ENCODE data around the gene PNPLA3.

The PNPLA3 gene

DNA sequence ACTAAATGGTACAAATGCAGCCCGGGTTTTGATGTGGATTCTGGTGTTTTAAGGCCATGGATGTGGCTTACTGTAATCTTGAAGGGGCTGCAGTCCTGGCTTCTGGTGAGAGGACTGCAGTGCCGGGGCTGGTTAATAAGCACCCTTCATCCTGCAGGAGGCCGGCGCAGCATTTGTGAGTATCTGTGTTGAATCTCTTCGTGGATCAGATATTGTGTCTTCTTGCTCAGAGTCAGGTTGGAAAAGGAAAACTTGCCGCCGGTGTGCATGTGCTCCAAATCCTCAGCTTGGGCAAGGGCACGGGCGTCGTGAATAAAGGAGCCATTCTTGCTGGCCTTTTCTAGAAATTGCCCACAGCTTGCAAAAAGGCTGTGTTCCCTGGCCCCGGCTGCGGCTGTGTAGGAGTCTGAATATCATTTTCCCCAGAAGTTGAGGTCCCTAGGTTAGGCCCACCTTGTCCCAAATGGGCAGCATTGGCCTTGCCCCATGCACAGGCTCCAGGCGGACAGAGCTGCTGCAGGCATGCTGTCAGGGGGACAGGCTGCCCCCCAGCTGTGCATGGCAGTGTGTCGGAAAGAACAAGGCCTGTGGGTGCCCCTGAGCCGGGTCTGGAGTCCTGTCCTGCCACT is 71.6 kb downstream of the PNPLA3 start:
- no peak for DNase-seq

DNA sequence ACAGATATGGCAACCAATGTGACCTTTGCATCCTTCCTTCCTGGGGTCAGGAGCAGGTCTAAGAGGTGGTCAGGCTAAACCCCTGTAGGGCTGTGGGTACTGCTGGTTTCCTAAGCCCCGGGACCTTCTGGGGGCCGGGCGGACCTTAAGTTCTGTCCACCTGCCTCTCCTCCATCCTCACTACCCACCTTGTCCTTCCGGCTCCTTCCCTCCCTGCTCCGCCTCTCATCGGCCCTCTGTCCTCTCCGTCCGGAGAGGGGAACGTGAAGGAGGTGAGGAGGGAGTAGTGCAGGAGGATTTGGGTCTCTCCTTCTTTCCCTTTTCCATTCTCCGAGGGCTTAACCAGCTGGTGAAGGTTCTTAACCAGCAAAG is 72.2 kb downstream of the PNPLA3 start:
- no peak for DNase-seq

DNA sequence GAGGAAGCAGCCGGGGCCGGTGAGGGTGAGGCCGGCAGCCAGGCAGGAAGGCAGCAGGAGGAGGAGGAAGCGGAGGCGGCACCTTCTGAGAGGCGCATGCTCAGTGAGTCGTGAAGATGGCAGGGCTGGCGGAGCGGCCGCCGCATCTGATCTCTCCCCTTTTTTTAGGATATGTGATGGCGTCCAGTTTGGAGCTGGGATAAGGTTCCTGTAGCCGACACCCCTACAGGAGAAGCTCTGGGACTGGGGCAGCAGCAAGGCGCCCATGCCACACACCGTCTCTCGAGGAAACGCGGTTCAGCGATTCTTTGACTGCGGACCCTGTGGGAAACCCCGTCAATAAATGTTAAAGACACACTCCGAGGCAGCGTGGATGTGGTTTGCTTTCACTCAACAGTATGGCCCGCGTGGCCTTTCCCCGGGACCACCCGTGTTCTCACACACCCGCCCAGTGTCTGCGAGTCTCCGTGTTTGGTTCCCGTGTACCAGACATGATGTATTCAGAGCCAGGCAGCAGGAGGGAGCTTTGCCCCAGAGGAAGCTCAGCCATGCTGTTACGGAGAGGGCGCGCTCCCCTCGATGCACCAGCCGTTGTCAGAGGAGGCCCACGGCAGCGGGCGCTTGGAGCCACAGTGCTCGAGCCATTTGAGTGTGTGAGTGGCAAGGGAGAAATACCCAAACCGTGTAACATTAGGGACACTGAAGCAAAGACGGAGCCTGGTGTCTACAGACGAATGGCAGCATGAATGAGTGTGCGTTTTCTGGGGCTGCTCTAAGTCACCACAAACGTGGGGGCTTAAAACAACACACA is 72.8 kb downstream of the PNPLA3 start:
- DNase-seq = no peak

DNA sequence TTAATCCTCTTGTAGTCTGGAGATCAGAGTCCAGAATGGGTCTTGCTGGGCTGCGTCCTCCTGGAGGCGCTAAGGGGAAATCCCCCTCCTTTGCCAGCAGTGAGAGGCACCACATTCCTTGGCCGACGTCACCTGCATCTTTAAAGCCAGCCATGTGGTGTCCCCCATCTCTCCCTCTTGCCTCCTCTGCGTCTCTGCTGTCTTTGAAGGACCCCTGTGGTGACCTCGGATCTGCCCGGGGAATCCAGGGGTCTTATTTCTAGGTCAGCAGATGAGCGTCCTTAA is 73.3 kb downstream of the PNPLA3 start:
- DNase-seq = no peak
